Measurements from ENCODE around the gene FADS6.

DNA sequence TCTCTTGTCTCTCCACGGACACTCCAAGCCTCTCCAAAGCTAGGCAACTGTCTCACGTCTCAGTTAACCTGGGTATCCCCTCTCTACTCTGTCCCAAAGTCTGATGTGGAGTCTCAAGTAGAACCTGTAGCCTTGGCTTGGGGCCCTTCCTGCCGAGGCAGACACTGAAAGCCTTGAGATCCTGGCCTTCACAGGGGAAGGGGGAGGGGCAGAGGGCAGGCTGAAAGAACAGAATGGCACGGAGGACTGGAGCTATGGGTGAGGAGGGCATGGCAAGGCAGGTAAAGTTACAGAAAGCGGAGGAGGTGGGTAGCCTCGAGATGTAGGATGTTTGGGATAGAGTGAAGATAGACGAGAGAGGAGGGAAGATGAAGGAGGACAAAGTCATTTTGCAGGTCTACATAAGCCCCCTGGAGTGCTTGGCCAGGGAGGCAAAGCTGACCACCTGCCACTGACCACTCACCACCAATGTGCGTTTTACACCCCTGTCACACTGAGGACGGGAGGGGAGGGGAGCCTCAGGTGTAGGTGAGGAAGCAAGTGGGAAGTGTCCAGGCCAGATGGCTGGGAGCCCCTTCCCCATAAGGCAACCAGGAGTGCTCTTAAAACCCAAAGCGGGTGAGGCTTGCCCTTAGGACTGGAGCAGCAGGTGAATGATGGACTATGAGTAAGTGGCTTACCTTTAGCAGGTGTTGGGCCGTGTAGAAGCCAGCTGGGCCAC, 21.9 kb downstream of the FADS6 start:
- TF ChIP-seq, protein P1, sequence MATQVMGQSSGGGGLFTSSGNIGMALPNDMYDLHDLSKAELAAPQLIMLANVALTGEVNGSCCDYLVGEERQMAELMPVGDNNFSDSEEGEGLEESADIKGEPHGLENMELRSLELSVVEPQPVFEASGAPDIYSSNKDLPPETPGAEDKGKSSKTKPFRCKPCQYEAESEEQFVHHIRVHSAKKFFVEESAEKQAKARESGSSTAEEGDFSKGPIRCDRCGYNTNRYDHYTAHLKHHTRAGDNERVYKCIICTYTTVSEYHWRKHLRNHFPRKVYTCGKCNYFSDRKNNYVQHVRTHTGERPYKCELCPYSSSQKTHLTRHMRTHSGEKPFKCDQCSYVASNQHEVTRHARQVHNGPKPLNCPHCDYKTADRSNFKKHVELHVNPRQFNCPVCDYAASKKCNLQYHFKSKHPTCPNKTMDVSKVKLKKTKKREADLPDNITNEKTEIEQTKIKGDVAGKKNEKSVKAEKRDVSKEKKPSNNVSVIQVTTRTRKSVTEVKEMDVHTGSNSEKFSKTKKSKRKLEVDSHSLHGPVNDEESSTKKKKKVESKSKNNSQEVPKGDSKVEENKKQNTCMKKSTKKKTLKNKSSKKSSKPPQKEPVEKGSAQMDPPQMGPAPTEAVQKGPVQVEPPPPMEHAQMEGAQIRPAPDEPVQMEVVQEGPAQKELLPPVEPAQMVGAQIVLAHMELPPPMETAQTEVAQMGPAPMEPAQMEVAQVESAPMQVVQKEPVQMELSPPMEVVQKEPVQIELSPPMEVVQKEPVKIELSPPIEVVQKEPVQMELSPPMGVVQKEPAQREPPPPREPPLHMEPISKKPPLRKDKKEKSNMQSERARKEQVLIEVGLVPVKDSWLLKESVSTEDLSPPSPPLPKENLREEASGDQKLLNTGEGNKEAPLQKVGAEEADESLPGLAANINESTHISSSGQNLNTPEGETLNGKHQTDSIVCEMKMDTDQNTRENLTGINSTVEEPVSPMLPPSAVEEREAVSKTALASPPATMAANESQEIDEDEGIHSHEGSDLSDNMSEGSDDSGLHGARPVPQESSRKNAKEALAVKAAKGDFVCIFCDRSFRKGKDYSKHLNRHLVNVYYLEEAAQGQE (IDR thresholded peaks at IDR 0.05; ENCODE audit: insufficient read depth in 1 of 2, low read depth in 2 of 2, low read length in 2 of 2): no peak
- TF ChIP-seq POLR2AphosphoS5 (IDR thresholded peaks at IDR 0.05; ENCODE audit: low read depth, low read length): no peak
- no peak for TF ChIP-seq SIN3A (IDR thresholded peaks at IDR 0.05; ENCODE audit: borderline replicate concordance, insufficient read depth, low read length)
- TF ChIP-seq TAF1 (IDR thresholded peaks at IDR 0.05; ENCODE audit: borderline replicate concordance, insufficient read depth, low read length): no peak
- TF ChIP-seq FOXP2 (optimal IDR thresholded peaks at IDR 0.05; ENCODE audit: borderline replicate concordance, extremely low read depth, extremely low read length, insufficient read depth): no peak
